ENCODE data around the gene AGPAT3.

The AGPAT3 gene

DNA sequence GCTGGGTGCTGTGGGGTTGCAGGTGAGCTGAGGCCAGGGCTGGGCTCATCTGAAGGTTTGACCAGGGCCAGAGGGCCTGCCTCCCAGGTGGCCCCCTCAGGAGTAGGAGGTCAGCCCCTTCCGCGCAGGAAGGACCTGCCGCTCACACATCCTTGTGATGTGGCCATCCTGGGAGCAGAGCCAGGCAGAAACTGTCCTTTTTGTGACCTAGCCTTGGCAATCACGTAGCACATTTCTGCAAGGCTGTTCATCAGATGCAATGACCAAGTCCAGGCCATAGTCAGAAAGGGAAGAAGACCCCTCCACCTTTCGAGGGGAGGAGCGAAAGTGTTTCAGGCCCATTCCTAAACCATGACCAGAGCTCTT lies 91.6 kb downstream of the AGPAT3 start:
- Histone ChIP-seq H3K9me2 (replicated peaks; ENCODE audit: control insufficient read depth, low read length) (no peaks in the 10 kb centered on the region), H3K4me3 (ENCODE audit: low read length) (no peak overlapping the region), H3K79me2 (ENCODE audit: control insufficient read depth, low read length) (peaks cover 6% of the 10 kb centered on the region), H3K27ac (ENCODE audit: low read depth, low read length) (no peak overlapping the region), H3K4me2 (ENCODE audit: low read length) (no peak overlapping the region), H3K27me3 (ENCODE audit: control insufficient read depth, low read length) (no peaks in the 10 kb centered on the region), H3K36me3 (ENCODE audit: control insufficient read depth, low read length) (peaks cover 8% of the 10 kb centered on the region), H3K4me1 (ENCODE audit: control insufficient read depth, low read length) (peaks cover 28% of the 10 kb centered on the region), H3F3A (ENCODE audit: control insufficient read depth, insufficient read depth) (no peaks in the 10 kb centered on the region), H4K20me1 (ENCODE audit: control insufficient read depth, insufficient read depth, low read depth, low read length) (peaks cover 14% of the 10 kb centered on the region; the same call in 1 of the 2 replicates), H3K9me3 (ENCODE audit: control insufficient read depth, insufficient read depth, low read length) (no peaks in the 10 kb centered on the region)
- TF ChIP-seq, protein P1, sequence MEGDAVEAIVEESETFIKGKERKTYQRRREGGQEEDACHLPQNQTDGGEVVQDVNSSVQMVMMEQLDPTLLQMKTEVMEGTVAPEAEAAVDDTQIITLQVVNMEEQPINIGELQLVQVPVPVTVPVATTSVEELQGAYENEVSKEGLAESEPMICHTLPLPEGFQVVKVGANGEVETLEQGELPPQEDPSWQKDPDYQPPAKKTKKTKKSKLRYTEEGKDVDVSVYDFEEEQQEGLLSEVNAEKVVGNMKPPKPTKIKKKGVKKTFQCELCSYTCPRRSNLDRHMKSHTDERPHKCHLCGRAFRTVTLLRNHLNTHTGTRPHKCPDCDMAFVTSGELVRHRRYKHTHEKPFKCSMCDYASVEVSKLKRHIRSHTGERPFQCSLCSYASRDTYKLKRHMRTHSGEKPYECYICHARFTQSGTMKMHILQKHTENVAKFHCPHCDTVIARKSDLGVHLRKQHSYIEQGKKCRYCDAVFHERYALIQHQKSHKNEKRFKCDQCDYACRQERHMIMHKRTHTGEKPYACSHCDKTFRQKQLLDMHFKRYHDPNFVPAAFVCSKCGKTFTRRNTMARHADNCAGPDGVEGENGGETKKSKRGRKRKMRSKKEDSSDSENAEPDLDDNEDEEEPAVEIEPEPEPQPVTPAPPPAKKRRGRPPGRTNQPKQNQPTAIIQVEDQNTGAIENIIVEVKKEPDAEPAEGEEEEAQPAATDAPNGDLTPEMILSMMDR (IDR thresholded peaks at IDR 0.05; ENCODE audit: low read depth, low read length, poor library complexity, severe bottlenecking), result no peak

DNA sequence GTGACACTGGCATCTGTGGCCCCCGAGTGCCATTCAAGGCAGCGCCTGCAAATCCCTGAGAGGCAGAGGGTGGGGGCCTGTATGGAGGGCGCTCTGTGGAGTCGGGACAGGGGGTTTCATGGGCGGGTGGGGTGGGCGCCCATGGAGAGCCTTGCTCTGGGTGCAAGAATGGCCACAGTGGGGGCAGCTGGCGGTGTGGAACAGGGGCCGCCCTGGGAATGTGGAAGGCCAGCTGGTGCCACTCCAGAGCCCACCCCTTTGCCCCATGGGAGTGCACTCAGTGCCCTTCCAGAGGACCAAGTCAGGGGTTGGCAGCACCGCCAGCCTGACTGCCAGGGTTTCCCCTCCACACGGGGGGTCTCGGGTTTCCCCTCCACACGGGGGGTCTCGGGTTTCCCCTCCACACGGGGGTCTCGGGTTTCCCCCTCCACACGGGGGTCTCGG lies 92.1 kb downstream of the AGPAT3 start:
- no peaks in the 10 kb centered on the region for H3K9me2 ChIP-seq (replicated peaks; ENCODE audit: control insufficient read depth, low read length)
- H3K4me2 ChIP-seq (ENCODE audit: low read length), result peak overlapping the region; percentile 55; the same call in 1 of the 2 replicates
- H4K20me1 ChIP-seq (ENCODE audit: control insufficient read depth, insufficient read depth, low read depth, low read length), result peaks cover 14% of the 10 kb centered on the region; the same call in 1 of the 2 replicates
- peaks cover 6% of the 10 kb centered on the region for H3K79me2 ChIP-seq (ENCODE audit: control insufficient read depth, low read length)
- no peaks in the 10 kb centered on the region for H3F3A ChIP-seq (ENCODE audit: control insufficient read depth, insufficient read depth)
- no peaks in the 10 kb centered on the region for H3K27me3 ChIP-seq (ENCODE audit: control insufficient read depth, low read length)
- no peak overlapping the region for H3K4me3 ChIP-seq (ENCODE audit: low read length)
- H3K9me3 ChIP-seq (ENCODE audit: control insufficient read depth, insufficient read depth, low read length), result no peaks in the 10 kb centered on the region
- peaks cover 8% of the 10 kb centered on the region for H3K36me3 ChIP-seq (ENCODE audit: control insufficient read depth, low read length)
- H3K4me1 ChIP-seq (ENCODE audit: control insufficient read depth, low read length), result peaks cover 28% of the 10 kb centered on the region
- TF ChIP-seq EZH2phosphoT487 (IDR thresholded peaks at IDR 0.05; ENCODE audit: borderline replicate concordance, low read length), result no peak
- TF ChIP-seq, protein P1 (IDR thresholded peaks at IDR 0.05; ENCODE audit: low read depth, low read length, poor library complexity, severe bottlenecking), result no peak
- H3K27ac ChIP-seq (ENCODE audit: low read depth, low read length), result no peak overlapping the region

DNA sequence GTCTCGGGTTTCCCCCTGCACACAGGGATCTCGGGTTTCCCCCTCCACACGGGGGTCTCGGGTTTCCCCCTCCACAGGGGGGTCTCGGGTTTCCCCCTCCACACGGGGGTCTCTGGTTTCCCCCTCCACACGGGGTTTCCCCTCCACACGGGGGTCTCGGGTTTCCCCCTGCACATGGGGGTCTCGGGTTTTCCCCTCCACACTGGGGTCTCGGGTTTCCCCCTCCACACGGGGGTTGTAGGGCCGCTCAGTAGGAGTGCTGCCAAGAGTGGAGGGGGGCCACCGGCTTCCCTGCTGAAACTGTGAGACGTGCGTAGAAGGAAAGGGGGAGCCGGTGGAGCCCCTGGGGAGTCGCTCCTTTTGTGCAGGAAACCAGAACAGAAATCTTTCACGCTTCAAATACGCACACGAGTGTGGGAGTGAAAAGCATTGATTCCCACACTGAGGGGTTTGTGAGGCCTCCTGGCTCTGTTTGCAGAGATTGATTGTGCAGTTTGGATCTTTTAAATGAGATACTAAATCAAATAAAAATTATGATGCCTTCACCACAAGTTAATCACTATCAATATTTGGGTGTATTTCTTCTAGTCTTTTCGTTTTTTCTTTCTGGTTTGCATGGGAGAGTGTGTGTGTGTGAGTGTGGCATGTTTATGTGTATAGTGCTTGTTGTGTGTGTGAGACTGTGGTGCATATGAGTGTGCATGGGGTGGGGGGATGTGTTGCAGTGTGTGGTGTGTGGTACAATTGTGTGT lies 92.8 kb downstream of the AGPAT3 start:
- Histone ChIP-seq H3K4me2 (ENCODE audit: low read length) (peak overlapping the region; percentile 55), H3K9me3 (ENCODE audit: control insufficient read depth, insufficient read depth, low read length) (no peaks in the 10 kb centered on the region), H3K36me3 (ENCODE audit: control insufficient read depth, low read length) (peaks cover 8% of the 10 kb centered on the region), H3K79me2 (ENCODE audit: control insufficient read depth, low read length) (peaks cover 6% of the 10 kb centered on the region), H3K4me3 (ENCODE audit: low read length) (peak overlapping the region; percentile 35; the same call in 1 of the 2 replicates), H3K9me2 (replicated peaks; ENCODE audit: control insufficient read depth, low read length) (no peaks in the 10 kb centered on the region), H3K4me1 (ENCODE audit: control insufficient read depth, low read length) (peaks cover 28% of the 10 kb centered on the region), H3F3A (ENCODE audit: control insufficient read depth, insufficient read depth) (no peaks in the 10 kb centered on the region), H4K20me1 (ENCODE audit: control insufficient read depth, insufficient read depth, low read depth, low read length) (peaks cover 14% of the 10 kb centered on the region; the same call in 1 of the 2 replicates), H3K27me3 (ENCODE audit: control insufficient read depth, low read length) (no peaks in the 10 kb centered on the region), H3K27ac (ENCODE audit: low read depth, low read length) (no peak overlapping the region)
- TF ChIP-seq, protein P1 (IDR thresholded peaks at IDR 0.05; ENCODE audit: low read depth, low read length, poor library complexity, severe bottlenecking), result no peak
- no peak for TF ChIP-seq EZH2phosphoT487 (IDR thresholded peaks at IDR 0.05; ENCODE audit: borderline replicate concordance, low read length)
